HG02884 (cell line): ENCODE measurements around the gene BBOX1.
A peak's percentile ranks its signal among the peaks of the same experiment; 100 is the strongest.
"Not testable (repeated sequence)": the region's sequence is repeated elsewhere in the genome, so short reads cannot be mapped to it uniquely, and the experiment has no call there.

Experiments used
- ATAC-seq: cut with Tn5 transposase; IDR thresholded peaks from one replicate; pipeline ENCODE4 v1.9.1; 2021; ENCODE audit warnings: mild to moderate bottlenecking, moderate library complexity; ENCODE audit not compliant: unreplicated experiment

The BBOX1 gene

GRCh38 chr11:27120211-27120610 is 79.6 kb downstream of the BBOX1 start:
- ATAC-seq: no peak

GRCh38 chr11:27122001-27122400 is 81.4 kb downstream of the BBOX1 start:
- no peak for ATAC-seq

GRCh38 chr11:27124514-27125264 is 84.1 kb downstream of the BBOX1 start:
- no peak for ATAC-seq

GRCh38 chr11:27129686-27130085 is 89.1 kb downstream of the BBOX1 start:
- no peak for ATAC-seq

- no peak for ATAC-seq
Measured at GRCh38 chr11:27130806-27131205, 90.2 kb downstream of the BBOX1 start.

- ATAC-seq: not testable (repeated sequence)
Measured at GRCh38 chr11:27135924-27136329, 95.3 kb downstream of the BBOX1 start.

- ATAC-seq: no peak
Measured at GRCh38 chr11:27138716-27139115, 98.1 kb downstream of the BBOX1 start.

GRCh38 chr11:27139742-27140367 is 99.2 kb downstream of the BBOX1 start:
- ATAC-seq: no peak

- no peak for ATAC-seq
Measured at GRCh38 chr11:27141576-27141975, 101.0 kb downstream of the BBOX1 start.

GRCh38 chr11:27147916-27148315 is 107.3 kb downstream of the BBOX1 start:
- no peak for ATAC-seq

GRCh38 chr11:27148506-27148905 is 107.9 kb downstream of the BBOX1 start:
- ATAC-seq: no peak

GRCh38 chr11:27150098-27150497 is 109.5 kb downstream of the BBOX1 start:
- no peak for ATAC-seq

GRCh38 chr11:27153136-27153535 is 112.5 kb downstream of the BBOX1 start:
- no peak for ATAC-seq

GRCh38 chr11:27158456-27159334 is 118.1 kb downstream of the BBOX1 start:
- peak; percentile 83 for ATAC-seq

GRCh38 chr11:27159335-27159679 is 118.7 kb downstream of the BBOX1 start:
- ATAC-seq: peak; percentile 3

GRCh38 chr11:27161071-27161470 is 120.5 kb downstream of the BBOX1 start:
- no peak for ATAC-seq

GRCh38 chr11:27162237-27162636 is 121.6 kb downstream of the BBOX1 start:
- ATAC-seq: no peak

GRCh38 chr11:27166130-27166529 is 125.5 kb downstream of the BBOX1 start:
- ATAC-seq: no peak

GRCh38 chr11:27171376-27171958 is 130.9 kb downstream of the BBOX1 start:
- no peak for ATAC-seq

GRCh38 chr11:27173545-27173944 is 132.9 kb downstream of the BBOX1 start:
- no peak for ATAC-seq

- ATAC-seq: no peak
Measured at GRCh38 chr11:27174021-27174420, 133.4 kb downstream of the BBOX1 start.
